Measurements from ENCODE around the gene CAPN13.

DNA sequence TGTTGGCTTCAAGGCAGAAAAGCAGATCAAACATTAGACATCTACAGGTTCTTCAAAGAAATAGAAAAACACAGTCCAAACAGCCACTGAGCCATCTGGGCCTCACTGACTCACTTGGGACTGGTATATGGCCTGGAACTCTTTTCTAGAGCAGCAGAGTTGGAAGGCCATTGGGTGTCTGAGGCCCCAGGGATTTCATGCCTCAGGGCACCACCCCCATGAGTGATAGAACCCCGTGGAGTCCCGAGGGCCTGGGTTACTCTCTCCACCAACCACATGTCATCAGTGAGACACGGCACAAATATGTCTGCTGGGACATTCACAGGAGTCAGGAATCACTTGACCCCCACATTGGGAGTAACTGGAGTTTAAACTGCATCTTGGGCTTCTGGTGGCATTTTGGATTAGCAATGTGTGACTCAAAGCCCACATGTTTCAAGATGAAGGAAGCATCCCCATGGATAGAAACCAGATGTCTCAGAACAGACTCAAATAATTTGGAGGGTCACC is 44.0 kb downstream of the CAPN13 start:
- TF ChIP-seq, protein P1, sequence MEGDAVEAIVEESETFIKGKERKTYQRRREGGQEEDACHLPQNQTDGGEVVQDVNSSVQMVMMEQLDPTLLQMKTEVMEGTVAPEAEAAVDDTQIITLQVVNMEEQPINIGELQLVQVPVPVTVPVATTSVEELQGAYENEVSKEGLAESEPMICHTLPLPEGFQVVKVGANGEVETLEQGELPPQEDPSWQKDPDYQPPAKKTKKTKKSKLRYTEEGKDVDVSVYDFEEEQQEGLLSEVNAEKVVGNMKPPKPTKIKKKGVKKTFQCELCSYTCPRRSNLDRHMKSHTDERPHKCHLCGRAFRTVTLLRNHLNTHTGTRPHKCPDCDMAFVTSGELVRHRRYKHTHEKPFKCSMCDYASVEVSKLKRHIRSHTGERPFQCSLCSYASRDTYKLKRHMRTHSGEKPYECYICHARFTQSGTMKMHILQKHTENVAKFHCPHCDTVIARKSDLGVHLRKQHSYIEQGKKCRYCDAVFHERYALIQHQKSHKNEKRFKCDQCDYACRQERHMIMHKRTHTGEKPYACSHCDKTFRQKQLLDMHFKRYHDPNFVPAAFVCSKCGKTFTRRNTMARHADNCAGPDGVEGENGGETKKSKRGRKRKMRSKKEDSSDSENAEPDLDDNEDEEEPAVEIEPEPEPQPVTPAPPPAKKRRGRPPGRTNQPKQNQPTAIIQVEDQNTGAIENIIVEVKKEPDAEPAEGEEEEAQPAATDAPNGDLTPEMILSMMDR (IDR thresholded peaks at IDR 0.05), result no peak
- TF ChIP-seq POLR2AphosphoS5 (IDR thresholded peaks at IDR 0.05; ENCODE audit: low read depth, low read length), result no peak
- TF ChIP-seq, protein P2, sequence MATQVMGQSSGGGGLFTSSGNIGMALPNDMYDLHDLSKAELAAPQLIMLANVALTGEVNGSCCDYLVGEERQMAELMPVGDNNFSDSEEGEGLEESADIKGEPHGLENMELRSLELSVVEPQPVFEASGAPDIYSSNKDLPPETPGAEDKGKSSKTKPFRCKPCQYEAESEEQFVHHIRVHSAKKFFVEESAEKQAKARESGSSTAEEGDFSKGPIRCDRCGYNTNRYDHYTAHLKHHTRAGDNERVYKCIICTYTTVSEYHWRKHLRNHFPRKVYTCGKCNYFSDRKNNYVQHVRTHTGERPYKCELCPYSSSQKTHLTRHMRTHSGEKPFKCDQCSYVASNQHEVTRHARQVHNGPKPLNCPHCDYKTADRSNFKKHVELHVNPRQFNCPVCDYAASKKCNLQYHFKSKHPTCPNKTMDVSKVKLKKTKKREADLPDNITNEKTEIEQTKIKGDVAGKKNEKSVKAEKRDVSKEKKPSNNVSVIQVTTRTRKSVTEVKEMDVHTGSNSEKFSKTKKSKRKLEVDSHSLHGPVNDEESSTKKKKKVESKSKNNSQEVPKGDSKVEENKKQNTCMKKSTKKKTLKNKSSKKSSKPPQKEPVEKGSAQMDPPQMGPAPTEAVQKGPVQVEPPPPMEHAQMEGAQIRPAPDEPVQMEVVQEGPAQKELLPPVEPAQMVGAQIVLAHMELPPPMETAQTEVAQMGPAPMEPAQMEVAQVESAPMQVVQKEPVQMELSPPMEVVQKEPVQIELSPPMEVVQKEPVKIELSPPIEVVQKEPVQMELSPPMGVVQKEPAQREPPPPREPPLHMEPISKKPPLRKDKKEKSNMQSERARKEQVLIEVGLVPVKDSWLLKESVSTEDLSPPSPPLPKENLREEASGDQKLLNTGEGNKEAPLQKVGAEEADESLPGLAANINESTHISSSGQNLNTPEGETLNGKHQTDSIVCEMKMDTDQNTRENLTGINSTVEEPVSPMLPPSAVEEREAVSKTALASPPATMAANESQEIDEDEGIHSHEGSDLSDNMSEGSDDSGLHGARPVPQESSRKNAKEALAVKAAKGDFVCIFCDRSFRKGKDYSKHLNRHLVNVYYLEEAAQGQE (IDR thresholded peaks at IDR 0.05; ENCODE audit: insufficient read depth in 1 of 2, low read depth in 2 of 2, low read length in 1 of 2), result no peak
